ENCODE measurements around the gene ANAPC16. TPM values are rescaled to one million over a fixed set of nuclear protein-coding genes. Genes with fewer than 3 reads are reported as not detected.
A peak's percentile ranks its signal among the peaks of the same experiment; 100 is the strongest.

The ANAPC16 gene
- total RNA-seq, 4 donors from 2014 or later = 106 to 157 (median 143) TPM

- no peak for DNase-seq (ENCODE audit: extremely low spot score)
- Histone ChIP-seq H3K4me1 (peaks cover 56 to 67% (median 63%) of the 10 kb centered on the region in 4 donors), H3K4me3 (peak overlapping the region; percentile 56 to 60 (median 58)), H3K27me3 (no peaks in the 10 kb centered on the region), H3K9me3 (no peaks in the 10 kb centered on the region), H3K27ac (replicated peaks in 1 of 4) (peak overlapping the region; percentile 93 to 97 (median 94)), H3K36me3 (no peaks in the 10 kb centered on the region)
- WGBS = 23% methylated on average over 11 of the region's 30 CpGs
- TF ChIP-seq POLR2AphosphoS5 (IDR thresholded peaks at IDR 0.05) (peak; percentile 31 to 76), EP300 (IDR thresholded peaks at IDR 0.05) (no peak)
- intact Hi-C loops (cut with DNase I) = no loop called here
These were observed 45.4 kb downstream of the ANAPC16 start for GRCh38 chr10:72260976-72261783.

- TF ChIP-seq EP300 (IDR thresholded peaks at IDR 0.05) (no peak), POLR2AphosphoS5 (IDR thresholded peaks at IDR 0.05) (no peak), CTCF (IDR thresholded peaks at IDR 0.05) (no peak), POLR2A (IDR thresholded peaks at IDR 0.05; ENCODE audit: low read depth) (no peak)
- Histone ChIP-seq H3K9me3 (no peaks in the 10 kb centered on the region), H3K27me3 (no peaks in the 10 kb centered on the region), H3K4me1 (peaks cover 49 to 60% (median 56%) of the 10 kb centered on the region in 4 donors), H3K27ac (replicated peaks in 1 of 4) (peak overlapping the region; percentile 93 to 97 (median 94)), H3K4me3 (peak overlapping the region in 1 of 4 donors; percentile 60), H3K36me3 (no peaks in the 10 kb centered on the region)
- WGBS = 95% methylated on average over 7 of the region's 7 CpGs
- intact Hi-C loops (cut with DNase I) = no loop called here
- DNase-seq (ENCODE audit: extremely low spot score) = no peak
These were observed 46.1 kb downstream of the ANAPC16 start for GRCh38 chr10:72261784-72262404.

GRCh38 chr10:72263613-72264241 lies 47.9 kb downstream of the ANAPC16 start:
- intact Hi-C loops (cut with DNase I) = no loop called here
- no peaks in the 10 kb centered on the region for H3K36me3 ChIP-seq
- 89% methylated on average over 6 of the region's 6 CpGs for WGBS
- peak in 1 of 2 donors; percentile 7 for TF ChIP-seq POLR2AphosphoS5 (IDR thresholded peaks at IDR 0.05)
- no peak for TF ChIP-seq POLR2A (IDR thresholded peaks at IDR 0.05; ENCODE audit: low read depth)
- no peak overlapping the region for H3K27ac ChIP-seq (replicated peaks in 1 of 4)
- H3K4me1 ChIP-seq = peaks cover 40 to 44% (median 41%) of the 10 kb centered on the region in 4 donors
- H3K9me3 ChIP-seq = no peaks in the 10 kb centered on the region
- H3K4me3 ChIP-seq = no peak overlapping the region
- DNase-seq (ENCODE audit: extremely low spot score) = no peak
- H3K27me3 ChIP-seq = no peaks in the 10 kb centered on the region

GRCh38 chr10:72264536-72264935 lies 48.7 kb downstream of the ANAPC16 start:
- intact Hi-C loops (cut with DNase I) = no loop called here
- WGBS = 100% methylated on average over 1 of the region's 1 CpG
- no peak for DNase-seq (ENCODE audit: extremely low spot score)
- Histone ChIP-seq H3K9me3 (no peaks in the 10 kb centered on the region), H3K36me3 (no peaks in the 10 kb centered on the region), H3K27me3 (no peaks in the 10 kb centered on the region), H3K4me1 (peaks cover 32 to 36% (median 33%) of the 10 kb centered on the region in 4 donors), H3K4me3 (no peak overlapping the region), H3K27ac (replicated peaks in 1 of 4) (no peak overlapping the region)
- TF ChIP-seq POLR2AphosphoS5 (IDR thresholded peaks at IDR 0.05) (no peak), CTCF (IDR thresholded peaks at IDR 0.05) (no peak), POLR2A (IDR thresholded peaks at IDR 0.05; ENCODE audit: low read depth) (no peak)

- intact Hi-C loops (cut with DNase I) = no loop called here
- Histone ChIP-seq H3K36me3 (no peaks in the 10 kb centered on the region), H3K27ac (replicated peaks in 1 of 4) (no peak overlapping the region), H3K4me3 (no peak overlapping the region), H3K9me3 (no peaks in the 10 kb centered on the region), H3K4me1 (peaks cover 22 to 26% (median 24%) of the 10 kb centered on the region in 4 donors), H3K27me3 (no peaks in the 10 kb centered on the region)
- no peak for TF ChIP-seq CTCF (IDR thresholded peaks at IDR 0.05)
- TF ChIP-seq POLR2A (IDR thresholded peaks at IDR 0.05; ENCODE audit: low read depth) = no peak
- TF ChIP-seq POLR2AphosphoS5 (IDR thresholded peaks at IDR 0.05) = no peak
- no peak for TF ChIP-seq EP300 (IDR thresholded peaks at IDR 0.05)
- no peak for DNase-seq (ENCODE audit: extremely low spot score)
- WGBS = 87% methylated on average over 6 of the region's 6 CpGs
These were observed 49.7 kb downstream of the ANAPC16 start for GRCh38 chr10:72265508-72265907.
